ENCODE data around the gene LAMA2. TPM values are rescaled to one million over a fixed set of nuclear protein-coding genes. Genes with fewer than 3 reads are reported as not detected.

LAMA2 gene
- total RNA-seq, 1 donor from 2014 or later, result 0.27 TPM

DNA sequence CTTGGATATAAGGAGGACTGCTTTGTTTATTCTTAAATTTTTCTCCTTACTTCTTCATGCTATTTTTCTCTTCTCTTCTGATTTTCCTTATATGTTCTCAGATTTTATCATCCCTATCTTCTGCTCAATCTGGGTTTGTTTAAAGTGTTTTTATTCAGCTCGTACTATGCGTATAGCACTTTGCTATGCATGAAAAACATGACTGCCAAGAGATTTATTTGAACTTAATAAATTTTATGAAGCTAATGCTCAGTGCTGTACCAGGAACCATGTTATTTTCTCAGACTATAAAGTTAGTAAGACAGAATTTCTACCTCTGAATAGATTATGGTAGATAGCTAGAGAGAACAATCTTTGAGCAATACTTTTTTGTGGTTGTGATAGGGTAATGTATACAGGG, 305.9 kb downstream of the LAMA2 start:
- Mint-ChIP-seq H3K27me3 (no peaks in the 10 kb centered on the region), H3K4me1 (peaks cover 3% of the 10 kb centered on the region), H3K27ac (no peak overlapping the region), H3K9me3 (no peaks in the 10 kb centered on the region), H3K36me3 (ENCODE audit: low read depth) (no peaks in the 10 kb centered on the region), H3K4me3 (no peak overlapping the region)
- CTCF ChIA-PET, result no interaction called here
- intact Hi-C loops (cut with micrococcal nuclease), result no loop called here
- ATAC-seq (ENCODE audit: low read depth) (no peak), DNase-seq (no peak)
- POLR2A ChIA-PET, result no interaction called here
- TF ChIP-seq, protein P1, sequence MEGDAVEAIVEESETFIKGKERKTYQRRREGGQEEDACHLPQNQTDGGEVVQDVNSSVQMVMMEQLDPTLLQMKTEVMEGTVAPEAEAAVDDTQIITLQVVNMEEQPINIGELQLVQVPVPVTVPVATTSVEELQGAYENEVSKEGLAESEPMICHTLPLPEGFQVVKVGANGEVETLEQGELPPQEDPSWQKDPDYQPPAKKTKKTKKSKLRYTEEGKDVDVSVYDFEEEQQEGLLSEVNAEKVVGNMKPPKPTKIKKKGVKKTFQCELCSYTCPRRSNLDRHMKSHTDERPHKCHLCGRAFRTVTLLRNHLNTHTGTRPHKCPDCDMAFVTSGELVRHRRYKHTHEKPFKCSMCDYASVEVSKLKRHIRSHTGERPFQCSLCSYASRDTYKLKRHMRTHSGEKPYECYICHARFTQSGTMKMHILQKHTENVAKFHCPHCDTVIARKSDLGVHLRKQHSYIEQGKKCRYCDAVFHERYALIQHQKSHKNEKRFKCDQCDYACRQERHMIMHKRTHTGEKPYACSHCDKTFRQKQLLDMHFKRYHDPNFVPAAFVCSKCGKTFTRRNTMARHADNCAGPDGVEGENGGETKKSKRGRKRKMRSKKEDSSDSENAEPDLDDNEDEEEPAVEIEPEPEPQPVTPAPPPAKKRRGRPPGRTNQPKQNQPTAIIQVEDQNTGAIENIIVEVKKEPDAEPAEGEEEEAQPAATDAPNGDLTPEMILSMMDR (IDR thresholded peaks at IDR 0.05), result no peak

DNA sequence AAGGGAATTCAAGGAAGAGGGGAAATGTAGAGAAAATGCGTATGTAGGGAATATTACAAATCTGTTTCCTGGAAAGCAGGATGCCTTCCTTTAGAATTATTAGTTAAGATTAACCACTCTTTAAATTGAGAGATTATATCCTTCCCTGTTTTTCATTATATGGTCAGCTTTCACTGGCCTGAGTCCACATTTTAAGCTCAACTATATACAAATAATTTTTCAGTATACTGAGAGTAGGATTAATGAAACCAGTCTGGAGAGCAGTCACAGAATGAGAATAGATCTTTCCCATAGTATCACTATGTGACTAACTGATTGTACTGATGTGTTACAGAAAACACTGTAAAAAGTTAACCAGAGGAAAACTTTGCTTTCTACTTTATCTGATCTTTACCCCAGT, 306.3 kb downstream of the LAMA2 start:
- Mint-ChIP-seq H3K4me3 (no peak overlapping the region), H3K36me3 (ENCODE audit: low read depth) (no peaks in the 10 kb centered on the region), H3K4me1 (peaks cover 3% of the 10 kb centered on the region), H3K9me3 (no peaks in the 10 kb centered on the region), H3K27ac (no peak overlapping the region), H3K27me3 (no peaks in the 10 kb centered on the region)
- intact Hi-C loops (cut with micrococcal nuclease), result no loop called here
- ChIA-PET POLR2A (no interaction called here), CTCF (no interaction called here)
- DNase-seq (no peak), ATAC-seq (ENCODE audit: low read depth) (no peak)
- TF ChIP-seq, protein P1 (IDR thresholded peaks at IDR 0.05), result no peak

DNA sequence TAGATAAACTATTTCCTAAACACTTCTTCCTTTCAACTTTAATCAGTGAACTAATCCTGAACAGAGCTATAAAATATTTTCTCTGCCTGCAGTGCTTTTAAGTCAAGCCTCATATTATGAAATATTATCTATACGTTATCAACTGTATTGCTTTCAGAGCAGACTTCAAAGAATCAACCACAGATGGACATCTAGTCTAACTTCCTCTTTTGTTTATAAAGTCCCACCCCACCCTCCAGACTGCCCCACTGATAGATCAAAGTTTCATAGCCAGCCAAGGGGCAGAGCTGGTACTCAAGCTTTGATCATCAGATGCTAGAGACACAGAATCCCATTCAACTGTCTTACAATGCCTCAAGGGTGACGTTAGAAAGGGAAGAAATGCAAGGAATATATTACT, 308.3 kb downstream of the LAMA2 start:
- POLR2A ChIA-PET, result no interaction called here
- DNase-seq (no peak), ATAC-seq (ENCODE audit: low read depth) (no peak)
- Mint-ChIP-seq H3K27me3 (peaks cover 2% of the 10 kb centered on the region), H3K9me3 (no peaks in the 10 kb centered on the region), H3K4me1 (peaks cover 3% of the 10 kb centered on the region), H3K27ac (no peak overlapping the region), H3K4me3 (no peak overlapping the region), H3K36me3 (ENCODE audit: low read depth) (no peaks in the 10 kb centered on the region)
- intact Hi-C loops (cut with micrococcal nuclease), result no loop called here
- CTCF ChIA-PET, result no interaction called here
- TF ChIP-seq, protein P1 (IDR thresholded peaks at IDR 0.05), result no peak

DNA sequence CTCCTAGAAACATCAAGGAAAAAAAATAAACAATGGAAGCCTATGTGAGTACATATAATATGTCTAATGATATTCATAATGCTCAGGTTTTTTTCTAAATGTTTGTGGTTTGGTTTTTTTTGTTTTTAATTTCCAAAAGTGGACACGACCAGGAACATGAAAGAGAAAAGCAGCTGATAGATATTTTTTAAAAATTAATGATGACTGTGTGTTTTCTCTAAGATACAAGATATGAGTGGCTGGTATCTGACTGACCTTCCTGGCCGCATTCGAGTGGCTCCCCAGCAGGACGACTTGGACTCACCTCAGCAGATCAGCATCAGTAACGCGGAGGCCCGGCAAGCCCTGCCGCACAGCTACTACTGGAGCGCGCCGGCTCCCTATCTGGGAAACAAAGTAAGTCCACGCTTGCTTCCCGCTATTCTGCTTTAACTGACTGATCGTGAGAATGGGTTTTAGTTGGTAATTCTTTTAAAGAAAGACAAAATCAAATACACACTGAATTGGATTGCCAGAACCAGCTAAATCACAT, 309.6 kb downstream of the LAMA2 start:
- POLR2A ChIA-PET, result no interaction called here
- Mint-ChIP-seq H3K27me3 (peaks cover 2% of the 10 kb centered on the region), H3K4me3 (no peak overlapping the region), H3K9me3 (no peaks in the 10 kb centered on the region), H3K27ac (no peak overlapping the region), H3K4me1 (peaks cover 3% of the 10 kb centered on the region), H3K36me3 (ENCODE audit: low read depth) (no peaks in the 10 kb centered on the region)
- intact Hi-C loops (cut with micrococcal nuclease), result no loop called here
- ATAC-seq (ENCODE audit: low read depth) (no peak), DNase-seq (no peak)
- CTCF ChIA-PET, result no interaction called here
- TF ChIP-seq, protein P1 (IDR thresholded peaks at IDR 0.05), result no peak

DNA sequence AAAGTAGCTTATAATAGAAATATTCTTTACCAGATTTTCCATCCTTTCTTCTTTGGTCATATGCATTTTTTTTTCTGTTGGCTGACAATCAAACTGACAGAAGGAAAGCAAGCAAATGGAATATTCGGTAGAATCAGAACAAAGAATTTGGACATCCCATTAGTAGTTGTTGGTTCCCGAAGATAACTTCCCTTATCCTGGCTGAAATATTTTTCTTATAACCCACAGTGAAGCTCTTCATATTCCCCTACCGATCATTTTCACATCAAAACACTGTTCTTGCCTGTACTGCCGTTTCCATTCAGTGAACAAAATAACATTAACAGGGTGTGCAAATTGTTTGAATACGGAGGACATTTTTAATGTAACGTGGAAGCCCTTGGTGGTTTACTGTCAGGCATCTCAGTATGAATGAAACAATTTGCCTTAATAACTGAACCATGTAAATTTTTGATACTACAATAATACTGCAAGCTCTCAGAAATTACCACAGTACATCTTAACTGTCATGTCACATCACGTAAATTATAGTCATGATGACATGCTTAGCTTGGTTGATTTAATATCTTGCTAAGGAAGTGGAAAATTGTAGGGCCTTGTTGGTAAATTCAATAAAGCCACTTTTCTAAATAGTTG, 311.5 kb downstream of the LAMA2 start:
- intact Hi-C loops (cut with micrococcal nuclease), result no loop called here
- TF ChIP-seq, protein P1 (IDR thresholded peaks at IDR 0.05), result no peak
- H3K36me3 Mint-ChIP-seq (ENCODE audit: low read depth), result no peaks in the 10 kb centered on the region
- no peaks in the 10 kb centered on the region for H3K9me3 Mint-ChIP-seq
- no peak for DNase-seq
- no peak for ATAC-seq (ENCODE audit: low read depth)
- H3K4me3 Mint-ChIP-seq, result no peak overlapping the region
- CTCF ChIA-PET, result no interaction called here
- H3K27me3 Mint-ChIP-seq, result peaks cover 2% of the 10 kb centered on the region
- peaks cover 3% of the 10 kb centered on the region for H3K4me1 Mint-ChIP-seq
- POLR2A ChIA-PET, result no interaction called here
- no peak overlapping the region for H3K27ac Mint-ChIP-seq
